Hepatocyte (in vitro differentiated cells): Measurements from ENCODE around the gene ALDH5A1. TPM values are rescaled to one million over a fixed set of nuclear protein-coding genes. Genes with fewer than 3 reads are reported as not detected.
"Not testable (repeated sequence)": the region's sequence is repeated elsewhere in the genome, so short reads cannot be mapped to it uniquely, and the experiment has no call there.

ENCODE experiments used
- DNase-seq: peaks from one replicate; pipeline ENCODE4 v3.0.0-alpha.2; 2016; ENCODE audit warnings: low spot score
- H2AFZ ChIP-seq: fragments of 200-600 bp; sonication (generic); 2 replicates; pipeline ENCODE4 v1.6.0; 2016; ENCODE audit warnings: antibody characterized with exemption, mild to moderate bottlenecking
- H3K27ac ChIP-seq: fragments of 200-600 bp; sonication (generic); 2 replicates; pipeline ENCODE4 v1.5.1; 2016; ENCODE audit warnings: mild to moderate bottlenecking
- H3K27me3 ChIP-seq: fragments of 200-600 bp; sonication (generic); 2 replicates; pipeline ENCODE4 v1.6.1; 2016
- H3K36me3 ChIP-seq: fragments of 200-600 bp; sonication (generic); replicated peaks from 2 replicates; pipeline ENCODE4 v1.5.1; 2016; ENCODE audit warnings: low read depth; ENCODE audit not compliant: insufficient read depth
- H3K4me1 ChIP-seq: fragments of 200-600 bp; sonication (generic); 2 replicates; pipeline ENCODE4 v1.5.1; 2016; ENCODE audit warnings: mild to moderate bottlenecking, moderate library complexity; ENCODE audit not compliant: insufficient read depth
- H3K4me2 ChIP-seq: fragments of 200-600 bp; sonication (generic); 2 replicates; pipeline ENCODE4 v1.6.0; 2016
- H3K4me3 ChIP-seq: fragments of 200-600 bp; sonication (generic); 2 replicates; pipeline ENCODE4 v1.5.1; 2016; ENCODE audit warnings: mild to moderate bottlenecking
- H3K79me2 ChIP-seq: fragments of 200-600 bp; sonication (generic); 2 replicates; pipeline ENCODE4 v1.6.0; 2017; ENCODE audit warnings: mild to moderate bottlenecking
- H3K9me2 ChIP-seq: fragments of 200-600 bp; sonication (generic); replicated peaks from 2 replicates; pipeline ENCODE4 v1.6.0; 2017; ENCODE audit warnings: mild to moderate bottlenecking; ENCODE audit not compliant: insufficient read depth
- H3K9me3 ChIP-seq: fragments of 200-600 bp; sonication (generic); 2 replicates; pipeline ENCODE4 v1.5.1; 2016; ENCODE audit warnings: low read depth, mild to moderate bottlenecking
- H4K20me1 ChIP-seq: fragments of 200-600 bp; sonication (generic); 2 replicates; pipeline ENCODE4 v1.6.0; 2016; ENCODE audit warnings: mild to moderate bottlenecking; ENCODE audit not compliant: insufficient read depth, poor library complexity, severe bottlenecking
- EZH2 ChIP-seq: fragments of 200-600 bp; sonication (generic); IDR thresholded peaks from 2 replicates; pipeline ENCODE4 v1.6.1; 2016; ENCODE audit warnings: antibody characterized with exemption, mild to moderate bottlenecking, borderline replicate concordance
- EZH2phosphoT487 ChIP-seq: fragments of 200-600 bp; sonication (generic); IDR thresholded peaks from one replicate; pipeline ENCODE4 v1.6.1; 2018; ENCODE audit warnings: antibody characterized with exemption, mild to moderate bottlenecking, low read depth, moderate library complexity; ENCODE audit not compliant: unreplicated experiment, severe bottlenecking
- WGBS: methylation state at CpG from one replicate; pipeline ENCODE4 v1.1.6; 2016; ENCODE audit warnings: low lambda C conversion rate; ENCODE audit errors: missing lambda C conversion rate; 5-methylcytosine and 5-hydroxymethylcytosine counted together
- polyA plus RNA-seq: library from polyadenylated mRNA; unstranded; fragments of >200 nt; fragmentation: Nextera tagmentation; extraction: Ambion mirVana; gene quantifications from 2 replicates; pipeline ENCODE4 v1.2.1, GENCODE V29; 2016
- total RNA-seq: library from RNA; depleted of rRNA; stranded (reverse); fragments of >200 nt; gene quantifications from 2 replicates; pipeline ENCODE4 v1.2.3, GENCODE V29; 2014
- TF ChIP-seq, protein P1 (sequence below): fragments of 200-600 bp; sonication (generic); IDR thresholded peaks from 2 replicates; pipeline ENCODE4 v1.5.1; 2016; ENCODE audit warnings: antibody characterized with exemption, mild to moderate bottlenecking; ENCODE audit not compliant: poor library complexity

The ALDH5A1 gene
- total and polyA plus RNA-seq, 2 experiments from 2014 or later = 12.3 to 16.8 TPM

DNA sequence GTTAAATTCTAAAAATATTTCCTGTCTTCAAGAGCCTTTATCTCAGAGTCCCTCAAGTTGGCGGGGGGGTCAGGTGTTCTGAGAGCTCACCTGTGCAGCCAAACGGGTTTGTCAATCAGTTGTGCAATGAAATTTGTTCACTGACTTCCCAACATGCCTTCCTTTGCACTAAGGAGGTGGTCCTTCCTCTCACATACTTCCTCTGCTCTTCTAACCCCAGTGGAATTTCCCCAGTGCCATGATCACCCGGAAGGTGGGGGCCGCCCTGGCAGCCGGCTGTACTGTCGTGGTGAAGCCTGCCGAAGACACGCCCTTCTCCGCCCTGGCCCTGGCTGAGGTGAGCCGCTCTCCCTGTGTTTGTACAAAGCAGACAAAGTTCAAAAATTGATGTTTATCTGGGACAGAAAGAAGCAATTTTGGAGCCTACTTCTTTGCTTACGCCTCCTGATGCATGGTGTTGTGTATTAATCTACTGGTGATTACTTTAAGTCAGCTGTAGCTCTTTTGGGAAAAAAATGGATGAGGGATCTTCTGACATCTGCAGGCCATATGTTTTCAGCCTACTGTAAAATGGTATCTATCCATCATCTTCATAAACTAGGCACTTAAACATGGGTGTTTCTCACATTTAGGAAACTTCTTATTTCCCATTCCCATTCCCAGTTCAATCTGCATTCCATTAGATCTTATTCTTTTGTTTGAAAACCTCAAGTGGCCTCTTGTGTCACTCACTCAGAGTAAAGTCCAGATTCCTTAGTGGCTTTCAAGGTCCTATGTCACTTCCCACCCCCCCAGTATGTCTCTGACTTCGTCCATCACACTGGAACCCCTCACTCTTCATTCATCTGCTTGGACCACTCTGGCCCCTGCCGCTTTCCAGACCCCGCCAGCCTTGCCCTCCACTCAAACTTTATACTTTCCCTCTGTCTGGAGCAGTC lies 10.1 kb downstream of the ALDH5A1 start:
- no peaks in the 10 kb centered on the region for H4K20me1 ChIP-seq
- H2AFZ ChIP-seq = no peak overlapping the region
- 73% methylated on average over 14 of the region's 14 CpGs for WGBS
- H3K27ac ChIP-seq = peak overlapping the region; percentile 72
- H3K4me1 ChIP-seq = peaks cover 3% of the 10 kb centered on the region
- no peak overlapping the region for H3K4me3 ChIP-seq
- no peaks in the 10 kb centered on the region for H3K9me3 ChIP-seq
- no peaks in the 10 kb centered on the region for H3K9me2 ChIP-seq
- H3K4me2 ChIP-seq = peak overlapping the region; percentile 43
- no peak for TF ChIP-seq EZH2
- TF ChIP-seq, protein P1, sequence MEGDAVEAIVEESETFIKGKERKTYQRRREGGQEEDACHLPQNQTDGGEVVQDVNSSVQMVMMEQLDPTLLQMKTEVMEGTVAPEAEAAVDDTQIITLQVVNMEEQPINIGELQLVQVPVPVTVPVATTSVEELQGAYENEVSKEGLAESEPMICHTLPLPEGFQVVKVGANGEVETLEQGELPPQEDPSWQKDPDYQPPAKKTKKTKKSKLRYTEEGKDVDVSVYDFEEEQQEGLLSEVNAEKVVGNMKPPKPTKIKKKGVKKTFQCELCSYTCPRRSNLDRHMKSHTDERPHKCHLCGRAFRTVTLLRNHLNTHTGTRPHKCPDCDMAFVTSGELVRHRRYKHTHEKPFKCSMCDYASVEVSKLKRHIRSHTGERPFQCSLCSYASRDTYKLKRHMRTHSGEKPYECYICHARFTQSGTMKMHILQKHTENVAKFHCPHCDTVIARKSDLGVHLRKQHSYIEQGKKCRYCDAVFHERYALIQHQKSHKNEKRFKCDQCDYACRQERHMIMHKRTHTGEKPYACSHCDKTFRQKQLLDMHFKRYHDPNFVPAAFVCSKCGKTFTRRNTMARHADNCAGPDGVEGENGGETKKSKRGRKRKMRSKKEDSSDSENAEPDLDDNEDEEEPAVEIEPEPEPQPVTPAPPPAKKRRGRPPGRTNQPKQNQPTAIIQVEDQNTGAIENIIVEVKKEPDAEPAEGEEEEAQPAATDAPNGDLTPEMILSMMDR = no peak
- TF ChIP-seq EZH2phosphoT487 = no peak
- DNase-seq = peak; percentile 63
- no peaks in the 10 kb centered on the region for H3K36me3 ChIP-seq
- no peaks in the 10 kb centered on the region for H3K79me2 ChIP-seq
- no peaks in the 10 kb centered on the region for H3K27me3 ChIP-seq

- Histone ChIP-seq H3K79me2 (no peaks in the 10 kb centered on the region), H2AFZ (no peak overlapping the region), H4K20me1 (no peaks in the 10 kb centered on the region), H3K9me3 (no peaks in the 10 kb centered on the region), H3K27me3 (no peaks in the 10 kb centered on the region), H3K27ac (no peak overlapping the region), H3K4me1 (peaks cover 3% of the 10 kb centered on the region), H3K4me3 (no peak overlapping the region), H3K4me2 (no peak overlapping the region), H3K9me2 (no peaks in the 10 kb centered on the region), H3K36me3 (no peaks in the 10 kb centered on the region)
- TF ChIP-seq, protein P1 = no peak
- TF ChIP-seq EZH2phosphoT487 (no peak), EZH2 (no peak)
- DNase-seq = no peak
- 96% methylated on average over 3 of the region's 3 CpGs for WGBS
Observed at GRCh38 chr6:24506814-24507520, 12.2 kb downstream of the ALDH5A1 start.

DNA sequence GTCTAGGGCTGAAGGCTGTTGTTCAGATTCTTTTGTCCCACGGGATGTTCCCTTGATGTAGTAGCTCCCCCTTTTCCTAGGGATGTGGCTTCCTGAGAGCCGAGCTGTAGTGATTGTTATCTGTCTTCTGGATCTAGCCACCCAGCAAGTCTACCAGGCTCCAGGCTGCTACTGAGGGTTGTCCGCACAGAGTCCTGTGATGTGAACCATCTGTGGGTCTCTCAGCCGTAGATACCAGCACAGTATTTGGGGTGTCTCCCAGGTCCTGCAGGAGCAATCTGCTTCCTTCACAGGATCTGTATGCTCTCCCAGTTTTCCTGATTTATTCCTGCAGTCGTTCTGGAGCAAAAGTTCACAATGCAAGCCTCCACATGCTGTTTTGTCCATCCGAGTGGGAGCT lies 17.2 kb downstream of the ALDH5A1 start:
- H3K4me1 ChIP-seq, H3K4me3 ChIP-seq, H3K9me2 ChIP-seq, H3K79me2 ChIP-seq, H2AFZ ChIP-seq, H3K36me3 ChIP-seq, DNase-seq, H4K20me1 ChIP-seq, H3K9me3 ChIP-seq, H3K27me3 ChIP-seq, H3K27ac ChIP-seq, H3K4me2 ChIP-seq: not testable (repeated sequence)
- 63% methylated on average over 6 of the region's 6 CpGs for WGBS

- H4K20me1 ChIP-seq = no peaks in the 10 kb centered on the region
- H3K79me2 ChIP-seq = no peaks in the 10 kb centered on the region
- H3K27me3 ChIP-seq = no peaks in the 10 kb centered on the region
- H3K9me3 ChIP-seq = no peaks in the 10 kb centered on the region
- DNase-seq = no peak
- 87% methylated on average over 4 of the region's 4 CpGs for WGBS
- H3K9me2 ChIP-seq = no peaks in the 10 kb centered on the region
- no peak overlapping the region for H3K4me2 ChIP-seq
- H3K27ac ChIP-seq = no peak overlapping the region
- no peak overlapping the region for H2AFZ ChIP-seq
- no peaks in the 10 kb centered on the region for H3K4me1 ChIP-seq
- TF ChIP-seq EZH2phosphoT487 (no peak), EZH2 (no peak)
- TF ChIP-seq, protein P1 = no peak
- H3K4me3 ChIP-seq = no peak overlapping the region
- no peaks in the 10 kb centered on the region for H3K36me3 ChIP-seq
Observed at GRCh38 chr6:24513602-24514001, 18.8 kb downstream of the ALDH5A1 start.
